ENCODE measurements around the gene TNS4.
A peak's percentile ranks its signal among the peaks of the same experiment; 100 is the strongest.

Gene TNS4, protein sequence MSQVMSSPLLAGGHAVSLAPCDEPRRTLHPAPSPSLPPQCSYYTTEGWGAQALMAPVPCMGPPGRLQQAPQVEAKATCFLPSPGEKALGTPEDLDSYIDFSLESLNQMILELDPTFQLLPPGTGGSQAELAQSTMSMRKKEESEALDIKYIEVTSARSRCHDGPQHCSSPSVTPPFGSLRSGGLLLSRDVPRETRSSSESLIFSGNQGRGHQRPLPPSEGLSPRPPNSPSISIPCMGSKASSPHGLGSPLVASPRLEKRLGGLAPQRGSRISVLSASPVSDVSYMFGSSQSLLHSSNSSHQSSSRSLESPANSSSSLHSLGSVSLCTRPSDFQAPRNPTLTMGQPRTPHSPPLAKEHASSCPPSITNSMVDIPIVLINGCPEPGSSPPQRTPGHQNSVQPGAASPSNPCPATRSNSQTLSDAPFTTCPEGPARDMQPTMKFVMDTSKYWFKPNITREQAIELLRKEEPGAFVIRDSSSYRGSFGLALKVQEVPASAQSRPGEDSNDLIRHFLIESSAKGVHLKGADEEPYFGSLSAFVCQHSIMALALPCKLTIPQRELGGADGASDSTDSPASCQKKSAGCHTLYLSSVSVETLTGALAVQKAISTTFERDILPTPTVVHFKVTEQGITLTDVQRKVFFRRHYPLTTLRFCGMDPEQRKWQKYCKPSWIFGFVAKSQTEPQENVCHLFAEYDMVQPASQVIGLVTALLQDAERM

GRCh38 chr17:40501499-40501911, at the start of gene TNS4:
Gene TNS4 (minus strand): TSS chr17:40501623. CDS start chr17:40496425, 5,198 bp downstream.
- peak within 1 kb of the TSS in 1 of 3 experiments; percentile 37 for H3K27ac Mint-ChIP-seq
- no peaks in the 10 kb centered on the region for H3K36me3 Mint-ChIP-seq (ENCODE audit: low read depth)
- peak within 1 kb of the TSS in 2 of 3 experiments; percentile 7 to 23 for H3K4me3 Mint-ChIP-seq
- TF ChIP-seq CTCF (IDR thresholded peaks at IDR 0.05; ENCODE audit: unreplicated experiment in 3 of 3): no peak
- H3K4me1 Mint-ChIP-seq: peaks cover 26% of the 10 kb centered on the region
- no peaks in the 10 kb centered on the region for H3K9me3 Mint-ChIP-seq
- peaks cover 14% of the 10 kb centered on the region for H3K27me3 Mint-ChIP-seq (ENCODE audit: low read depth)

DNA sequence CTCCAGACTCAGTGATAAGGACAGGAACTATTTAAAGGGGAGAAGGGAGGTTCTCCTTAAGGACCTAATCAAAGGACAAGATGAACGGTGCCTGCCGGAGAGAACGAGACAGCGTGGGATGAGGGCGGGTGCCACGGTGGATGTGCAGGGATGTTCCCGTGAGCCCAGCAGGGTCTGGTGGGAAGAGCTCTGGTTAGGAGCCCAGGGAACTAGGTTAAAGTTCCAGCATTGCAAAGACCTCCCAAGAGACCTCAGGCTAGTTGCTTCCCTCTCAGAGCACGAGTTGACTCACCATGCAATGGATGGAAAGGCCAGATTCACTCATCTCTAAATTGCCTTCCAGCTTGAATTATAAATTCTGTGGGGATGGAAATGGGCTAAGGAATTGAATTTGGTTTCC, 49.2 kb upstream of the TNS4 start:
- Mint-ChIP-seq H3K36me3 (ENCODE audit: low read depth) (no peaks in the 10 kb centered on the region), H3K4me3 (peak overlapping the region in 1 of 3 experiments; percentile 43), H3K27ac (peak overlapping the region; percentile 67 to 98 (median 96)), H3K4me1 (peaks cover 93% of the 10 kb centered on the region), H3K9me3 (no peaks in the 10 kb centered on the region), H3K27me3 (ENCODE audit: low read depth) (no peaks in the 10 kb centered on the region)
- no peak for TF ChIP-seq CTCF (IDR thresholded peaks at IDR 0.05; ENCODE audit: unreplicated experiment in 3 of 3)

- Mint-ChIP-seq H3K4me3 (peak overlapping the region in 2 of 3 experiments; percentile 35 to 67), H3K27me3 (ENCODE audit: low read depth) (peaks cover 3% of the 10 kb centered on the region), H3K9me3 (no peaks in the 10 kb centered on the region), H3K4me1 (peaks cover 88% of the 10 kb centered on the region), H3K36me3 (ENCODE audit: low read depth) (no peaks in the 10 kb centered on the region), H3K27ac (peak overlapping the region; percentile 74 to 98 (median 96))
- TF ChIP-seq CTCF (IDR thresholded peaks at IDR 0.05; ENCODE audit: unreplicated experiment in 3 of 3): no peak
Measured at GRCh38 chr17:40548982-40549685, 47.7 kb upstream of the TNS4 start.

- Mint-ChIP-seq H3K4me1 (peaks cover 88% of the 10 kb centered on the region), H3K4me3 (peak overlapping the region in 1 of 3 experiments; percentile 67), H3K27me3 (ENCODE audit: low read depth) (peaks cover 3% of the 10 kb centered on the region), H3K27ac (peak overlapping the region; percentile 74 to 98 (median 96)), H3K36me3 (ENCODE audit: low read depth) (no peaks in the 10 kb centered on the region), H3K9me3 (no peaks in the 10 kb centered on the region)
- TF ChIP-seq CTCF (IDR thresholded peaks at IDR 0.05; ENCODE audit: unreplicated experiment in 3 of 3): no peak
Measured at GRCh38 chr17:40548491-40548981, 47.1 kb upstream of the TNS4 start.

GRCh38 chr17:40547785-40548478, 46.5 kb upstream of the TNS4 start:
- H3K27me3 Mint-ChIP-seq (ENCODE audit: low read depth): peaks cover 3% of the 10 kb centered on the region
- no peaks in the 10 kb centered on the region for H3K9me3 Mint-ChIP-seq
- peaks cover 90% of the 10 kb centered on the region for H3K4me1 Mint-ChIP-seq
- H3K4me3 Mint-ChIP-seq: peak overlapping the region in 1 of 3 experiments; percentile 54
- H3K27ac Mint-ChIP-seq: peak overlapping the region in 2 of 3 experiments; percentile 96 to 98
- H3K36me3 Mint-ChIP-seq (ENCODE audit: low read depth): no peaks in the 10 kb centered on the region
- TF ChIP-seq CTCF (IDR thresholded peaks at IDR 0.05; ENCODE audit: unreplicated experiment in 3 of 3): no peak

All from nephron (organoid).